ENCODE data around the gene RRP1B.

RRP1B gene

DNA sequence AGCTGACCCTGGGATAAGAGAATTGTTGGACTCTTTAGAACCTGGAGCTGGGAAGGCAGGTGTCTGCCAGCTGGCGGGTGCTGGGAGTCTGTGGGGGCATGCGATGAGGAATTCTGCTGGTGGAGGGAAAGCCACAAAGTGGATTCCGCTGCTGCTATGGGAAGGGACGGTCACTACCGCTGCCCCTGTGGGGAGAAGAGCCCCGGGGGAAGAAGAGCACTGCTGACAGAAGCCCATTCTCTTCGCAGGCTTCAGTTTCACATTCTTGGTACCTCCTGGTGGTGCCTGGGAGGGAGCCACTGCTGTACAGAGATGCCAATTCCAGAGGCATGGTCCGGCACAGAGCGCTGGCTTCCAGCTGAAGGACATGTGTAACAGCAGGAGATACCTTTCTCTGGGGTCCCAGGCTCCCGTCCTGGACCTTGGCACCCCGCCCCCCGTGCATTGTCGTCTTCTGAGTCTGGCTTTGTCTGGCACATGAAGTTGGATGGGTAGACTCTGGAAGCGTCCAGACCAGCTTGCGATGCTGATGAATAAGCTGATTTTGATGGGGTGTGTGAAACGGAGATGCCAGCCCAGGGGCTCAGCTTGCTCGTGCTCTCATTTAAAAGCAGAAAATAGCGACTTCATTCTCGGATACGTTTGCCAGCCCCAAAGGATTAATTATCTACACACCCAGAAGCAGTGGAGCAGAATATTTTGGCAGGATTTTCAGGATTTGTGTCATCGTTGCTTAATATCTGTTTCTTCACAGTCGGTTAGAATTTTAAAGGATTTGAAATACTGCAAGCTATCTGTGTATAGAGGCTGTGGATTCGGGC lies 72.7 kb downstream of the RRP1B start:
- H3K27ac Mint-ChIP-seq = peak overlapping the region; percentile 85 to 95 (median 89)
- TF ChIP-seq, protein P1, sequence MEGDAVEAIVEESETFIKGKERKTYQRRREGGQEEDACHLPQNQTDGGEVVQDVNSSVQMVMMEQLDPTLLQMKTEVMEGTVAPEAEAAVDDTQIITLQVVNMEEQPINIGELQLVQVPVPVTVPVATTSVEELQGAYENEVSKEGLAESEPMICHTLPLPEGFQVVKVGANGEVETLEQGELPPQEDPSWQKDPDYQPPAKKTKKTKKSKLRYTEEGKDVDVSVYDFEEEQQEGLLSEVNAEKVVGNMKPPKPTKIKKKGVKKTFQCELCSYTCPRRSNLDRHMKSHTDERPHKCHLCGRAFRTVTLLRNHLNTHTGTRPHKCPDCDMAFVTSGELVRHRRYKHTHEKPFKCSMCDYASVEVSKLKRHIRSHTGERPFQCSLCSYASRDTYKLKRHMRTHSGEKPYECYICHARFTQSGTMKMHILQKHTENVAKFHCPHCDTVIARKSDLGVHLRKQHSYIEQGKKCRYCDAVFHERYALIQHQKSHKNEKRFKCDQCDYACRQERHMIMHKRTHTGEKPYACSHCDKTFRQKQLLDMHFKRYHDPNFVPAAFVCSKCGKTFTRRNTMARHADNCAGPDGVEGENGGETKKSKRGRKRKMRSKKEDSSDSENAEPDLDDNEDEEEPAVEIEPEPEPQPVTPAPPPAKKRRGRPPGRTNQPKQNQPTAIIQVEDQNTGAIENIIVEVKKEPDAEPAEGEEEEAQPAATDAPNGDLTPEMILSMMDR (IDR thresholded peaks at IDR 0.05; ENCODE audit: unreplicated experiment in 3 of 3) = no peak

DNA sequence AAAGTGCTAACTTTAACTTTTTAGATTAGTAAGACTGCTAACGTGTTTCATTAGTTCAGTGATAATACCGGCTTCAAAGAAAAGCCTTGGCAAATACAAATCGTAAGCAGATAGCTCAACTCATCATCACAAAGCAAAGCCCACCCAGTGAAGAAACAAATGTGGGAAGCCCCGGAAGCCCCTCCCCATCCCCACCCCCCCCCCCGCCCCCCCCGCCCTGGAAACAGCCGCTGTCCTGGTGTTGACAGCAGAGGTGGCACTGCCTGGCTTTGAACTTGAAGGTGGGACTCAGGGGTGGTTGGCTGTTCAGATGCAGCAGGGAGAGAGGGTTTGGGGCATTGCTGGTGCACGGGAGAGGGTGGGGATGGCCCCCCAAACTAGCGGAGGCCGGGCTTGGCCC lies 73.7 kb downstream of the RRP1B start:
- Mint-ChIP-seq H3K27me3 (ENCODE audit: low read depth) (peaks cover 8% of the 10 kb centered on the region), H3K4me3 (no peak overlapping the region), H3K4me1 (peaks cover 51% of the 10 kb centered on the region)

More for the DNA sequence above, 72.7 kb downstream of the RRP1B start:
- no peaks in the 10 kb centered on the region for H3K9me3 Mint-ChIP-seq
- peaks cover 54% of the 10 kb centered on the region for H3K4me1 Mint-ChIP-seq
- H3K4me3 Mint-ChIP-seq = peak overlapping the region in 2 of 3 experiments; percentile 61
- no peaks in the 10 kb centered on the region for H3K36me3 Mint-ChIP-seq (ENCODE audit: low read depth)
- H3K27me3 Mint-ChIP-seq (ENCODE audit: low read depth) = peaks cover 8% of the 10 kb centered on the region

DNA sequence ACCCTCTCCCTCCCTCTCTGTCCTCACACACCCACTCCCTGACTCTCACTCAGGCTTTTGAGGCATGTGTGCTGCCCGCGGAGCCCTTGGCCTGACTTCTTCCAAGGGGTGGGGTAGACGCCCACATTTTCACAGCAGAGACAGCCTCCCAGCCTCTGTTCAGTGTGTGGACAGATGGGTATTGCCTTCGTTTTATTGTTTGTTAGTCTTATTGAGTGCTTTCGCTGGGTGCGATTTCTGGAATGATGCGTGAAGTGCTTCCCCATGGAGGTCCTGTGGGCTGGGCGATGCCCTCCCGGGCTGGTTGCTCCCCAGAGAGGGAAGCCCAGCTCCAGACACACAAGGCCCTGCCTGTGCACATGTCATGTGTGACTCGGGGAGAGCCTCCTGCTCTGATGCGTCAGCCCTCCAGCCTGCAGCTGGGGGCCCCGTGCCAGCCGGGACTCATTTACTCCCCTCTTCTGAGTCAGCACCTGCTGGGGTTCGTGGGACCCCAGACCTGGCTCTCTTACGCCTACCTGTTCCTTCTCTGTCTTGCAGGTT lies 74.2 kb downstream of the RRP1B start:
- Mint-ChIP-seq H3K9me3 (no peaks in the 10 kb centered on the region), H3K36me3 (ENCODE audit: low read depth) (no peaks in the 10 kb centered on the region), H3K27me3 (ENCODE audit: low read depth) (peaks cover 8% of the 10 kb centered on the region), H3K4me1 (peaks cover 51% of the 10 kb centered on the region), H3K4me3 (peak overlapping the region; percentile 7 to 31 (median 27)), H3K27ac (peak overlapping the region in 2 of 3 experiments; percentile 54 to 85)
- TF ChIP-seq, protein P1 (IDR thresholded peaks at IDR 0.05; ENCODE audit: unreplicated experiment in 3 of 3) = no peak

More for the DNA sequence above, 73.7 kb downstream of the RRP1B start:
- Mint-ChIP-seq H3K27ac (peak overlapping the region in 1 of 3 experiments; percentile 54), H3K36me3 (ENCODE audit: low read depth) (no peaks in the 10 kb centered on the region), H3K9me3 (no peaks in the 10 kb centered on the region)
- TF ChIP-seq, protein P1 (IDR thresholded peaks at IDR 0.05; ENCODE audit: unreplicated experiment in 3 of 3) = no peak

DNA sequence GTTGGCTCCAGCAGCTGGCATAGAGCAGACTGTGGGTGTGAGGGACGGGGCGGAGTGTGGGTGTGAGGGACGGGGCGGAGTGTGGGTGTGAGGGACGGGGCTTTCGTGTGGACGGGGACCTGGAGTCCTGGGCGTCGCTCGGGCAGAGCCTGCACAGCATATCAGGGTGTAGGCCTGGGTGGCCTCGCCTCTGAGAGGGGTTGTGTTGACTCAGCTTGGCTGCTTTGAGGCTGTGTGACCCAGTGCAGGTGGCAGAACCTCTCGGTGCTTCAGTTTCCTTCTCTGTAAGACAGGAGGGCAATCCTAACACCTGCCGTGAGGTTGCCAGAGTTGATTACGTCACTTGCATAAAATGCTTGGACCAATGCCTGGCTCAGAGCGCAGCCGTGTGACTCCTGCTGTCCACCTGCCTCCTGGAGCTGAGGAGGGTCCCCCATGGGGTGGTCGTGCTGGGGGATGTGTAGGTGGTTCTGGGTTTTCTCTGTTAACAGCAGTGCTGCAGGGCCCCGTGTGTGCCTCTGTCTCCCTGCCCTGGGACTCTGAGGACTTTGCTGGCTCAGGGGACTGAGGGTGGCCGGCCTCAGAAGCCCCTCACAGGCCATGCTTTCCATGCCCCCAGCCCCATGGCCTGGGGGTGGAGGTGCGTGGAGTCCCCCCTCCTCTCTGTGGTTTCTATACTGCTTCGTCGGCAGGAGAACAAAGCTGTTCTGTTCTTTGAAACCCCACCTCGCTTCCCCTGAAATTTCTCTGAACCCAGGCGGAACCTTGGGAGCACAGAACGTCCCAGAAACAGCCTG lies 75.0 kb downstream of the RRP1B start:
- Mint-ChIP-seq H3K9me3 (no peaks in the 10 kb centered on the region), H3K4me3 (peak overlapping the region in 1 of 3 experiments; percentile 28), H3K36me3 (ENCODE audit: low read depth) (no peaks in the 10 kb centered on the region), H3K27ac (peak overlapping the region; percentile 68 to 70 (median 69)), H3K27me3 (ENCODE audit: low read depth) (peaks cover 7% of the 10 kb centered on the region), H3K4me1 (peaks cover 47% of the 10 kb centered on the region)
- TF ChIP-seq, protein P1 (IDR thresholded peaks at IDR 0.05; ENCODE audit: unreplicated experiment in 3 of 3) = no peak

DNA sequence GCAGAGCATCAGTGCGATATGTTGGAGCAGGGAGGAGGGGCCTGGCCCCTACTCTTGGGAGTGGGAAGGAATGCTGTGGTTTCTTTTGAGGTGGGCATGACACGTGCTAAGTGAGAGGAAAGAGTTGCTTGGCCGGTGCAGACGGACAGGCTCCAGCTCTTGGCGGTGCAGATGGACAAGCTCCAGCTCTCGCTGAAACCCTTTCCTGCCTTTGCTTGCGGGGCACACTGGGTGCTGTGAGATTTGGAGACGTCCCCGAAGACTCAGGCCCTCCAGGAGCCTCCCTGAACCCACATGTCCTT lies 75.5 kb downstream of the RRP1B start:
- no peaks in the 10 kb centered on the region for H3K36me3 Mint-ChIP-seq (ENCODE audit: low read depth)
- H3K27ac Mint-ChIP-seq = peak overlapping the region; percentile 68 to 70 (median 69)
- peaks cover 47% of the 10 kb centered on the region for H3K4me1 Mint-ChIP-seq
- TF ChIP-seq, protein P1 (IDR thresholded peaks at IDR 0.05; ENCODE audit: unreplicated experiment in 3 of 3) = no peak
- no peaks in the 10 kb centered on the region for H3K9me3 Mint-ChIP-seq
- H3K4me3 Mint-ChIP-seq = peak overlapping the region in 1 of 3 experiments; percentile 28
- peaks cover 4% of the 10 kb centered on the region for H3K27me3 Mint-ChIP-seq (ENCODE audit: low read depth)
